OCI-LY7 (cell line): ENCODE data around the gene TAOK3. TPM values are rescaled to one million over a fixed set of nuclear protein-coding genes. Genes with fewer than 3 reads are reported as not detected.
"Not testable (repeated sequence)": the region's sequence is repeated elsewhere in the genome, so short reads cannot be mapped to it uniquely, and the experiment has no call there.

Source experiments
- BruUV-seq: library from RNA; stranded (reverse); fragments of 400-500 nt; replicated peaks from 2 replicates; lab custom pipeline; 2021; lab: Mats Ljungman, UMichigan
- CTCF ChIA-PET: fragments of 300-600 bp; sonication (Branson Sonifier 250); formaldehyde crosslinking; loops from one replicate; lab custom pipeline; 2022; ENCODE audit warnings: antibody characterized with exemption; ENCODE audit not compliant: unreplicated experiment; lab: Charles Lee
- POLR2A ChIA-PET: fragments of 300-600 bp; sonication (Branson Sonifier 250); formaldehyde crosslinking; loops from one replicate; lab custom pipeline; 2022; ENCODE audit warnings: antibody characterized with exemption; lab: Charles Lee
- DNase-seq: peaks from one replicate; pipeline ENCODE4 v3.0.0-alpha.2; 2015; ENCODE audit warnings: low spot score
- H2AFZ ChIP-seq: fragments of 200-600 bp; sonication (generic), shearing (Covaris generic); 2 replicates; pipeline ENCODE4 v1.6.1; 2014; ENCODE audit warnings: mild to moderate bottlenecking, antibody characterized with exemption, low read length, moderate library complexity
- H3K27ac ChIP-seq: fragments of 200-600 bp; sonication (generic); 2 replicates; pipeline ENCODE4 v1.5.1; 2014; ENCODE audit warnings: mixed run types, low read depth, mild to moderate bottlenecking, moderate library complexity, low read length, inconsistent platforms; ENCODE audit not compliant: poor library complexity, severe bottlenecking
- H3K36me3 ChIP-seq: fragments of 200-600 bp; sonication (generic); 2 replicates; pipeline ENCODE4 v1.6.1; 2014; ENCODE audit warnings: mild to moderate bottlenecking, antibody characterized with exemption, low read length, moderate library complexity, mixed read lengths; ENCODE audit not compliant: insufficient read depth
- H3K4me1 ChIP-seq: fragments of 200-600 bp; sonication (generic); 2 replicates; pipeline ENCODE4 v1.5.1; 2014; ENCODE audit warnings: mild to moderate bottlenecking, low read length; ENCODE audit not compliant: insufficient read depth, poor library complexity, severe bottlenecking
- H3K4me2 ChIP-seq: fragments of 200-600 bp; sonication (generic); 2 replicates; pipeline ENCODE4 v1.6.1; 2014; ENCODE audit warnings: mild to moderate bottlenecking, low read length
- H3K4me3 ChIP-seq: fragments of 200-600 bp; sonication (generic); 2 replicates; pipeline ENCODE4 v1.5.1; 2014; ENCODE audit warnings: mild to moderate bottlenecking, low read depth, low read length; ENCODE audit not compliant: poor library complexity, severe bottlenecking
- H3K79me2 ChIP-seq: fragments of 200-600 bp; sonication (generic); 2 replicates; pipeline ENCODE4 v1.6.1; 2016; ENCODE audit warnings: low read depth, mild to moderate bottlenecking, low read length, moderate library complexity, mixed read lengths; ENCODE audit not compliant: insufficient read depth
- H3K9me2 ChIP-seq: fragments of 200-600 bp; sonication (generic); 2 replicates; pipeline ENCODE4 v1.6.1; 2016; ENCODE audit warnings: mild to moderate bottlenecking, low read length, mixed read lengths; ENCODE audit not compliant: insufficient read depth
- H3K9me3 ChIP-seq: fragments of 200-600 bp; sonication (generic); 2 replicates; pipeline ENCODE4 v1.6.1; 2014; ENCODE audit warnings: mild to moderate bottlenecking, mixed run types, low read length, mixed read lengths
- H4K20me1 ChIP-seq: fragments of 200-600 bp; sonication (generic); 2 replicates; pipeline ENCODE4 v1.6.1; 2014; ENCODE audit warnings: mild to moderate bottlenecking, antibody characterized with exemption, low read length, moderate library complexity, mixed read lengths; ENCODE audit not compliant: insufficient read depth
- CTCF ChIP-seq: fragments of 200-600 bp; sonication (generic); conservative IDR thresholded peaks from 2 replicates; pipeline ENCODE4 v1.5.1; 2014; ENCODE audit warnings: mild to moderate bottlenecking, antibody characterized with exemption, low read length, moderate library complexity, mixed read lengths
- EZH2phosphoT487 ChIP-seq: fragments of 200-600 bp; sonication (generic); IDR thresholded peaks from 2 replicates; pipeline ENCODE4 v1.6.1; 2018; ENCODE audit warnings: low read depth, borderline replicate concordance, mild to moderate bottlenecking, mixed run types, antibody characterized with exemption, low read length, moderate library complexity, mixed read lengths
- intact Hi-C: fragments of 100-400 bp; cut with micrococcal nuclease; formaldehyde crosslinking; loops from one replicate; pipeline ENCODE4 v1.10.0; 2022; ENCODE audit not compliant: unreplicated experiment
- total RNA-seq, 2 experiments: library from RNA; depleted of rRNA in 1 of 2; stranded (reverse); fragments of >200 nt in 1 of 2; shearing (Covaris generic) in 1 of 2; gene quantifications; 2 replicates each; pipeline ENCODE4 v1.2.3, GENCODE V29; 2014 to 2022

The TAOK3 gene
- total RNA-seq, 2 experiments from 2014 or later, result 30.7 to 56.0 TPM

- no peak overlapping the region for H2AFZ ChIP-seq
- no peaks in the 10 kb centered on the region for H3K4me1 ChIP-seq
- no peaks in the 10 kb centered on the region for H4K20me1 ChIP-seq
- TF ChIP-seq EZH2phosphoT487 (no peak), CTCF (no peak)
- intact Hi-C loops, result no loop called here
- DNase-seq, result no peak
- no peak overlapping the region for H3K4me2 ChIP-seq
- no TSS peak for BruUV-seq
- no peaks in the 10 kb centered on the region for H3K9me2 ChIP-seq
- CTCF ChIA-PET, result no interaction called here
- H3K4me3 ChIP-seq, result no peak overlapping the region
- H3K36me3 ChIP-seq, result 0 out of 2 replicates have a peak, but pooled peaks cover 3% of the 10 kb centered on the region
- POLR2A ChIA-PET, result interaction anchor here (0.6 kb wide), 1 partner anchor 286 kb away, joined by 3 read pairs; no protein-coding TSS in a partner anchor
- H3K9me3 ChIP-seq, result no peaks in the 10 kb centered on the region
- H3K27ac ChIP-seq, result no peak overlapping the region
- H3K79me2 ChIP-seq, result no peaks in the 10 kb centered on the region
These were observed 84.5 kb downstream of the TAOK3 start for GRCh38 chr12:118288174-118288573.

- 0 out of 2 replicates have a peak, but pooled peaks cover 3% of the 10 kb centered on the region for H3K36me3 ChIP-seq
- no peak overlapping the region for H2AFZ ChIP-seq
- POLR2A ChIA-PET, result no interaction called here
- CTCF ChIA-PET, result no interaction called here
- intact Hi-C loops, result no loop called here
- H3K4me2 ChIP-seq, result no peak overlapping the region
- no TSS peak for BruUV-seq
- no peaks in the 10 kb centered on the region for H3K9me2 ChIP-seq
- no peak for DNase-seq
- H3K9me3 ChIP-seq, result no peaks in the 10 kb centered on the region
- H3K27ac ChIP-seq, result no peak overlapping the region
- no peaks in the 10 kb centered on the region for H3K4me1 ChIP-seq
- H4K20me1 ChIP-seq, result no peaks in the 10 kb centered on the region
- no peaks in the 10 kb centered on the region for H3K79me2 ChIP-seq
- no peak overlapping the region for H3K4me3 ChIP-seq
- TF ChIP-seq CTCF (no peak), EZH2phosphoT487 (no peak)
These were observed 85.0 kb downstream of the TAOK3 start for GRCh38 chr12:118287728-118288127.

GRCh38 chr12:118282767-118283166 lies 89.9 kb downstream of the TAOK3 start:
- no peaks in the 10 kb centered on the region for H3K9me2 ChIP-seq
- H3K36me3 ChIP-seq, result peaks cover 11% of the 10 kb centered on the region
- H3K4me2 ChIP-seq, result no peak overlapping the region
- no peak overlapping the region for H3K4me3 ChIP-seq
- DNase-seq, result no peak
- H3K4me1 ChIP-seq, result no peaks in the 10 kb centered on the region
- H4K20me1 ChIP-seq, result no peaks in the 10 kb centered on the region
- no peak overlapping the region for H2AFZ ChIP-seq
- ChIA-PET POLR2A (interaction anchor here (0.6 kb wide), 2 partner anchors 27 to 60 kb away, joined by 3 read pairs; no protein-coding TSS in a partner anchor), CTCF (no interaction called here)
- H3K27ac ChIP-seq, result no peak overlapping the region
- no peak for TF ChIP-seq EZH2phosphoT487
- TF ChIP-seq CTCF, result no peak
- H3K79me2 ChIP-seq, result peaks cover 3% of the 10 kb centered on the region; the same call in 1 of the 2 replicates
- no peaks in the 10 kb centered on the region for H3K9me3 ChIP-seq
- intact Hi-C loops, result no loop called here
- BruUV-seq, result no TSS peak

DNA sequence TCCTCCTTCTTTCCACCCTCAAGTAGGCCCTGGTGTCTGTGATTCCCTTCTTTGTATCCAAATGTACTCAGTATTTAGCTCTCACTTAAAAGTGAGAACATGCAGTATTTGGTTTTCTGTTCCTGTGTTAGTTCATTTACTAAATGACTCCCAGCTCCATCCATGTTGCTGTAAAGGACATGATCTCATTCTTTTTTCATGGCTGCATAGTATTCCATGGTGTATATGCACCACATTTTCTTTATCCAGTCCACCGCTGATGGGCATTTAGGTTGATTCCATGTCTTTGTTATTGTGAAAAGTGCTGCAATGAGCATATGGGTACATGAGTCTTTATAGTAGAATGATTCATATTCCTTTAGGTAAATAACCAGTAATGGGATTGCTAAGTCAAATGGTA lies 94.4 kb downstream of the TAOK3 start:
- H4K20me1 ChIP-seq, H3K9me2 ChIP-seq, H3K9me3 ChIP-seq, H3K4me1 ChIP-seq, H3K4me3 ChIP-seq, H3K4me2 ChIP-seq, intact Hi-C loops, H2AFZ ChIP-seq, H3K79me2 ChIP-seq, CTCF ChIA-PET, BruUV-seq, H3K36me3 ChIP-seq, H3K27ac ChIP-seq, POLR2A ChIA-PET, DNase-seq: not testable (repeated sequence)
